HepG2 (cell line): Measurements from ENCODE around the gene GCH1. TPM values are rescaled to one million over a fixed set of nuclear protein-coding genes. Genes with fewer than 3 reads are reported as not detected.
A peak's percentile ranks its signal among the peaks of the same experiment; 100 is the strongest.

Experiments
- ARID2 ChIP-seq: sonication (generic); formaldehyde crosslinking; IDR thresholded peaks from 2 replicates; pipeline ENCODE4 v1.8.1; 2022; ENCODE audit warnings: mild to moderate bottlenecking, missing genetic modification reagents, borderline replicate concordance
- CEBPB ChIP-seq: IDR thresholded peaks from 2 replicates; pipeline ENCODE4 v1.6.1; 2011; ENCODE audit warnings: low read depth, low read length, improper control_type of control experiment, borderline replicate concordance
- CEBPG ChIP-seq: IDR thresholded peaks from 2 replicates; pipeline ENCODE4 v1.6.1; 2016
- KMT2B ChIP-seq: IDR thresholded peaks from 2 replicates; pipeline ENCODE4 v1.6.1; 2016; ENCODE audit warnings: missing genetic modification reagents, missing compliant biosample characterization
- PPARG ChIP-seq: conservative IDR thresholded peaks from 2 replicates; pipeline ENCODE4 v1.6.1; 2016; ENCODE audit warnings: missing biosample characterization, missing genetic modification reagents
- SRSF4 ChIP-seq: fragments of 200-400 bp; formaldehyde crosslinking; IDR thresholded peaks from one replicate; pipeline ENCODE4 v1.6.1; 2018; ENCODE audit warnings: mild to moderate bottlenecking, low read depth, low read length, moderate library complexity; ENCODE audit not compliant: poor library complexity, severe bottlenecking
- THAP11 ChIP-seq: IDR thresholded peaks from 2 replicates; pipeline ENCODE4 v1.6.1; 2016; ENCODE audit warnings: missing biosample characterization, missing genetic modification reagents
- ZMYM3 ChIP-seq: sonication (generic); formaldehyde crosslinking; IDR thresholded peaks from 2 replicates; pipeline ENCODE4 v1.5.1; 2020; ENCODE audit warnings: mild to moderate bottlenecking, missing genetic modification reagents
- ZNF563 ChIP-seq: sonication (generic); formaldehyde crosslinking; IDR thresholded peaks from 2 replicates; pipeline ENCODE4 v1.8.0; 2022; ENCODE audit warnings: mild to moderate bottlenecking, moderate library complexity, missing genetic modification reagents
- polyA plus RNA-seq, 8 experiments: library from polyadenylated mRNA; depleted of rRNA in 3 of 8; stranded (reverse) in 7 of 8; unstranded in 1 of 8; fragments of >200 nt; fragmentation: Illumina TruSeq in 4 of 8; extraction: Trizol in 4 of 8; gene quantifications; 2 replicates each; pipeline versions ENCODE4 v1.2.1 to v1.2.3, GENCODE V29; 2011 to 2016; ENCODE audit warnings: low read depth in 4 of 8, missing spikeins in 1 of 8, mixed read lengths in 1 of 8; ENCODE audit not compliant: insufficient read depth in 1 of 8
- total RNA-seq, 5 experiments: library from RNA; depleted of rRNA; stranded (reverse); fragments of >200 nt; fragmentation: Illumina TruSeq; extraction: Trizol; gene quantifications; 2 replicates each; pipeline ENCODE4 v1.2.3, GENCODE V29; 2016; ENCODE audit warnings: low read depth in 1 of 5
- TF ChIP-seq, protein P1 (sequence below): sonication (generic); formaldehyde crosslinking; IDR thresholded peaks from 2 replicates; pipeline ENCODE4 v1.5.0; 2020; ENCODE audit warnings: mild to moderate bottlenecking, missing genetic modification reagents, borderline replicate concordance
- TF ChIP-seq, protein P2 (sequence below): sonication (generic); formaldehyde crosslinking; IDR thresholded peaks from 2 replicates; pipeline ENCODE4 v1.8.1; 2023; ENCODE audit warnings: mild to moderate bottlenecking, inconsistent platforms, moderate library complexity, missing genetic modification reagents, borderline replicate concordance
- TF ChIP-seq, protein P3 (sequence below): sonication (generic); formaldehyde crosslinking; conservative IDR thresholded peaks from 2 replicates; pipeline ENCODE4 v1.4.0; 2020; ENCODE audit warnings: mild to moderate bottlenecking, missing genetic modification reagents, moderate library complexity
- TF ChIP-seq, protein P4 (sequence below): IDR thresholded peaks from 2 replicates; pipeline ENCODE4 v1.6.1; 2012; ENCODE audit warnings: low read depth, low read length, improper control_type of control experiment
- TF ChIP-seq, protein P5 (sequence below): sonication (generic); formaldehyde crosslinking; IDR thresholded peaks from 2 replicates; pipeline ENCODE4 v1.5.0; 2020; ENCODE audit warnings: missing genetic modification reagents

GCH1 gene
- total and polyA plus RNA-seq, 2 of the 13 experiments (the other 11 are each of a cell fraction or from before 2014, with no cell fraction given) = 15.0 to 25.2 TPM

DNA sequence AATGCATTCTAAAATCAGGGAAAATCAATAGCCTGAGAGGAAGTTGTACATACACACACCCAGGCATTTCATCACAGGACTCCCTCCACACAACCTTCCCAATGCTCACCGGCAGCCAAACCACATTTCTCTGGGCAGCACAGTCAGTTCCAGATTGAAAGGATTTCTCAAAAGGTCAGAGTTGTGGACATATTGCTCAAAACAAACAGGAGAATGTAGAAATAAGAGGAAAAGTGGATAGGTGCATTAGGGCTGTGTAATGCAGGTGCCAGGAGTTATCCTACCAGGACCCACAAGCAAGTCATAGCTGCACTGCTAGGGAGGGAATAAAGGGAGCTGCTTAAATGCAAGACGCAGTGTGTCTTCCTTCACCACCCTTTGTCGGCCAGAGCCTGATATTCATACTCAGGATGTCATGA, 62.9 kb downstream of the GCH1 start (continued):
- TF ChIP-seq, protein P1, sequence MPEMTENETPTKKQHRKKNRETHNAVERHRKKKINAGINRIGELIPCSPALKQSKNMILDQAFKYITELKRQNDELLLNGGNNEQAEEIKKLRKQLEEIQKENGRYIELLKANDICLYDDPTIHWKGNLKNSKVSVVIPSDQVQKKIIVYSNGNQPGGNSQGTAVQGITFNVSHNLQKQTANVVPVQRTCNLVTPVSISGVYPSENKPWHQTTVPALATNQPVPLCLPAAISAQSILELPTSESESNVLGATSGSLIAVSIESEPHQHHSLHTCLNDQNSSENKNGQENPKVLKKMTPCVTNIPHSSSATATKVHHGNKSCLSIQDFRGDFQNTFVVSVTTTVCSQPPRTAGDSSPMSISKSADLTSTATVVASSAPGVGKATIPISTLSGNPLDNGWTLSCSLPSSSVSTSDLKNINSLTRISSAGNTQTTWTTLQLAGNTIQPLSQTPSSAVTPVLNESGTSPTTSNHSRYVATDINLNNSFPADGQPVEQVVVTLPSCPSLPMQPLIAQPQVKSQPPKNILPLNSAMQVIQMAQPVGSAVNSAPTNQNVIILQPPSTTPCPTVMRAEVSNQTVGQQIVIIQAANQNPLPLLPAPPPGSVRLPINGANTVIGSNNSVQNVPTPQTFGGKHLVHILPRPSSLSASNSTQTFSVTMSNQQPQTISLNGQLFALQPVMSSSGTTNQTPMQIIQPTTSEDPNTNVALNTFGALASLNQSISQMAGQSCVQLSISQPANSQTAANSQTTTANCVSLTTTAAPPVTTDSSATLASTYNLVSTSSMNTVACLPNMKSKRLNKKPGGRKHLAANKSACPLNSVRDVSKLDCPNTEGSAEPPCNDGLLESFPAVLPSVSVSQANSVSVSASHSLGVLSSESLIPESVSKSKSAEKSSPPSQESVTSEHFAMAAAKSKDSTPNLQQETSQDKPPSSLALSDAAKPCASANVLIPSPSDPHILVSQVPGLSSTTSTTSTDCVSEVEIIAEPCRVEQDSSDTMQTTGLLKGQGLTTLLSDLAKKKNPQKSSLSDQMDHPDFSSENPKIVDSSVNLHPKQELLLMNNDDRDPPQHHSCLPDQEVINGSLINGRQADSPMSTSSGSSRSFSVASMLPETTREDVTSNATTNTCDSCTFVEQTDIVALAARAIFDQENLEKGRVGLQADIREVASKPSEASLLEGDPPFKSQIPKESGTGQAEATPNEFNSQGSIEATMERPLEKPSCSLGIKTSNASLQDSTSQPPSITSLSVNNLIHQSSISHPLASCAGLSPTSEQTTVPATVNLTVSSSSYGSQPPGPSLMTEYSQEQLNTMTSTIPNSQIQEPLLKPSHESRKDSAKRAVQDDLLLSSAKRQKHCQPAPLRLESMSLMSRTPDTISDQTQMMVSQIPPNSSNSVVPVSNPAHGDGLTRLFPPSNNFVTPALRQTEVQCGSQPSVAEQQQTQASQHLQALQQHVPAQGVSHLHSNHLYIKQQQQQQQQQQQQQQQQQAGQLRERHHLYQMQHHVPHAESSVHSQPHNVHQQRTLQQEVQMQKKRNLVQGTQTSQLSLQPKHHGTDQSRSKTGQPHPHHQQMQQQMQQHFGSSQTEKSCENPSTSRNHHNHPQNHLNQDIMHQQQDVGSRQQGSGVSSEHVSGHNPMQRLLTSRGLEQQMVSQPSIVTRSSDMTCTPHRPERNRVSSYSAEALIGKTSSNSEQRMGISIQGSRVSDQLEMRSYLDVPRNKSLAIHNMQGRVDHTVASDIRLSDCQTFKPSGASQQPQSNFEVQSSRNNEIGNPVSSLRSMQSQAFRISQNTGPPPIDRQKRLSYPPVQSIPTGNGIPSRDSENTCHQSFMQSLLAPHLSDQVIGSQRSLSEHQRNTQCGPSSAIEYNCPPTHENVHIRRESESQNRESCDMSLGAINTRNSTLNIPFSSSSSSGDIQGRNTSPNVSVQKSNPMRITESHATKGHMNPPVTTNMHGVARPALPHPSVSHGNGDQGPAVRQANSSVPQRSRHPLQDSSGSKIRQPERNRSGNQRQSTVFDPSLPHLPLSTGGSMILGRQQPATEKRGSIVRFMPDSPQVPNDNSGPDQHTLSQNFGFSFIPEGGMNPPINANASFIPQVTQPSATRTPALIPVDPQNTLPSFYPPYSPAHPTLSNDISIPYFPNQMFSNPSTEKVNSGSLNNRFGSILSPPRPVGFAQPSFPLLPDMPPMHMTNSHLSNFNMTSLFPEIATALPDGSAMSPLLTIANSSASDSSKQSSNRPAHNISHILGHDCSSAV (CRISPR knock-in tag) = no peak
- TF ChIP-seq, protein P2, sequence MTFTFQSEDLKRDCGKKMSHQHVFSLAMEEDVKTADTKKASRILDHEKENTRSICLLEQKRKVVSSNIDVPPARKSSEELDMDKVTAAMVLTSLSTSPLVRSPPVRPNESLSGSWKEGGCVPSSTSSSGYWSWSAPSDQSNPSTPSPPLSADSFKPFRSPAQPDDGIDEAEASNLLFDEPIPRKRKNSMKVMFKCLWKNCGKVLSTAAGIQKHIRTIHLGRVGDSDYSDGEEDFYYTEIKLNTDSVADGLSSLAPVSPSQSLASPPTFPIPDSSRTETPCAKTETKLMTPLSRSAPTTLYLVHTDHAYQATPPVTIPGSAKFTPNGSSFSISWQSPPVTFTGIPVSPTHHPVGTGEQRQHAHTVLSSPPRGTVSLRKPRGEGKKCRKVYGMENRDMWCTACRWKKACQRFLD = no peak
- no peak for TF ChIP-seq SRSF4
- TF ChIP-seq ZNF563 (CRISPR knock-in tag) = no peak
- TF ChIP-seq PPARG (CRISPR knock-in tag) = peak; percentile 72; the same call in 1 of the 2 replicates
- TF ChIP-seq, protein P3, sequence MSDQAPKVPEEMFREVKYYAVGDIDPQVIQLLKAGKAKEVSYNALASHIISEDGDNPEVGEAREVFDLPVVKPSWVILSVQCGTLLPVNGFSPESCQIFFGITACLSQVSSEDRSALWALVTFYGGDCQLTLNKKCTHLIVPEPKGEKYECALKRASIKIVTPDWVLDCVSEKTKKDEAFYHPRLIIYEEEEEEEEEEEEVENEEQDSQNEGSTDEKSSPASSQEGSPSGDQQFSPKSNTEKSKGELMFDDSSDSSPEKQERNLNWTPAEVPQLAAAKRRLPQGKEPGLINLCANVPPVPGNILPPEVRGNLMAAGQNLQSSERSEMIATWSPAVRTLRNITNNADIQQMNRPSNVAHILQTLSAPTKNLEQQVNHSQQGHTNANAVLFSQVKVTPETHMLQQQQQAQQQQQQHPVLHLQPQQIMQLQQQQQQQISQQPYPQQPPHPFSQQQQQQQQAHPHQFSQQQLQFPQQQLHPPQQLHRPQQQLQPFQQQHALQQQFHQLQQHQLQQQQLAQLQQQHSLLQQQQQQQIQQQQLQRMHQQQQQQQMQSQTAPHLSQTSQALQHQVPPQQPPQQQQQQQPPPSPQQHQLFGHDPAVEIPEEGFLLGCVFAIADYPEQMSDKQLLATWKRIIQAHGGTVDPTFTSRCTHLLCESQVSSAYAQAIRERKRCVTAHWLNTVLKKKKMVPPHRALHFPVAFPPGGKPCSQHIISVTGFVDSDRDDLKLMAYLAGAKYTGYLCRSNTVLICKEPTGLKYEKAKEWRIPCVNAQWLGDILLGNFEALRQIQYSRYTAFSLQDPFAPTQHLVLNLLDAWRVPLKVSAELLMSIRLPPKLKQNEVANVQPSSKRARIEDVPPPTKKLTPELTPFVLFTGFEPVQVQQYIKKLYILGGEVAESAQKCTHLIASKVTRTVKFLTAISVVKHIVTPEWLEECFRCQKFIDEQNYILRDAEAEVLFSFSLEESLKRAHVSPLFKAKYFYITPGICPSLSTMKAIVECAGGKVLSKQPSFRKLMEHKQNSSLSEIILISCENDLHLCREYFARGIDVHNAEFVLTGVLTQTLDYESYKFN (CRISPR knock-in tag) = peak; percentile 80
- peak; percentile 87 for TF ChIP-seq CEBPG
- peak; percentile 57; the same call in 1 of the 2 replicates for TF ChIP-seq ZMYM3
- no peak for TF ChIP-seq KMT2B (CRISPR knock-in tag)
- TF ChIP-seq, protein P4, sequence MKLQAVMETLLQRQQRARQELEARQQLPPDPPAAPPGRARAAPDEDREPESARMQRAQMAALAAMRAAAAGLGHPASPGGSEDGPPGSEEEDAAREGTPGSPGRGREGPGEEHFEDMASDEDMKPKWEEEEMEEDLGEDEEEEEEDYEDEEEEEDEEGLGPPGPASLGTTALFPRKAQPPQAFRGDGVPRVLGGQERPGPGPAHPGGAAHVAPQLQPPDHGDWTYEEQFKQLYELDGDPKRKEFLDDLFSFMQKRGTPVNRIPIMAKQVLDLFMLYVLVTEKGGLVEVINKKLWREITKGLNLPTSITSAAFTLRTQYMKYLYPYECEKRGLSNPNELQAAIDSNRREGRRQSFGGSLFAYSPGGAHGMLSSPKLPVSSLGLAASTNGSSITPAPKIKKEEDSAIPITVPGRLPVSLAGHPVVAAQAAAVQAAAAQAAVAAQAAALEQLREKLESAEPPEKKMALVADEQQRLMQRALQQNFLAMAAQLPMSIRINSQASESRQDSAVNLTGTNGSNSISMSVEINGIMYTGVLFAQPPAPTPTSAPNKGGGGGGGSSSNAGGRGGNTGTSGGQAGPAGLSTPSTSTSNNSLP = peak; percentile 52; the same call in 1 of the 2 replicates
- TF ChIP-seq ARID2 (CRISPR knock-in tag) = no peak
- TF ChIP-seq, protein P5, sequence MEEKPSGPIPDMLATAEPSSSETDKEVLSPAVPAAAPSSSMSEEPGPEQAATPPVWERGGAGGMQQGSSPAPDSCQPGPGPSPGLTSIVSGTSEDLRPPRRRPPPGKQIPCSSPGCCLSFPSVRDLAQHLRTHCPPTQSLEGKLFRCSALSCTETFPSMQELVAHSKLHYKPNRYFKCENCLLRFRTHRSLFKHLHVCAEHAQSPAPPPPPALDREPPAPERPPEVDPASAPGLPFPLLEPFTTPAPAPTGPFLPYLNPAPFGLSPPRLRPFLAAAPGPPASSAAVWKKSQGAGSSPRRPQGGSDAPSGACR (CRISPR knock-in tag) = no peak
- TF ChIP-seq THAP11 (CRISPR knock-in tag) = peak; percentile 38; the same call in 1 of the 2 replicates
- peak; percentile 92 for TF ChIP-seq CEBPB
